ENCODE measurements around the gene ROCK2. TPM values are rescaled to one million over a fixed set of nuclear protein-coding genes. Genes with fewer than 3 reads are reported as not detected.

The ROCK2 gene
- total and polyA plus RNA-seq, 2 donors (not counting 1 experiment from before 2014, with no cell fraction given), result 32.0 to 58.1 TPM

GRCh38 chr2:11142330-11142729 is 202.1 kb downstream of the ROCK2 start:
- Histone ChIP-seq H3K9ac (ENCODE audit: insufficient read depth, low read length) (no peak overlapping the region), H3K27me3 (ENCODE audit: control insufficient read depth, insufficient read depth, low read length) (peaks cover 2% of the 10 kb centered on the region), H4K20me1 (ENCODE audit: control insufficient read depth, extremely low read depth, insufficient read depth, low read length) (no peaks in the 10 kb centered on the region), H3K79me2 (ENCODE audit: control insufficient read depth, insufficient read depth, low read length) (no peaks in the 10 kb centered on the region), H3K4me3 (replicated peaks in 1 of 4; ENCODE audit: control extremely low read depth in 1 of 4, insufficient read depth in 1 of 4, low read depth in 3 of 4, low read length in 4 of 4) (no peak overlapping the region), H2AFZ (ENCODE audit: low read length) (no peak overlapping the region), H3K4me1 (ENCODE audit: control insufficient read depth, extremely low read depth, insufficient read depth, low read length) (no peaks in the 10 kb centered on the region), H3K9me3 (ENCODE audit: control insufficient read depth, insufficient read depth, low read depth, low read length) (no peaks in the 10 kb centered on the region), H3K4me2 (ENCODE audit: extremely low read depth, insufficient read depth, low read length) (no peak overlapping the region), H3K27ac (ENCODE audit: insufficient read depth, low read length) (no peak overlapping the region), H3K36me3 (ENCODE audit: control insufficient read depth, insufficient read depth, low read length) (no peaks in the 10 kb centered on the region)
- no peak for DNase-seq (ENCODE audit: low read depth in 2 of 2)
- TF ChIP-seq, protein P1, sequence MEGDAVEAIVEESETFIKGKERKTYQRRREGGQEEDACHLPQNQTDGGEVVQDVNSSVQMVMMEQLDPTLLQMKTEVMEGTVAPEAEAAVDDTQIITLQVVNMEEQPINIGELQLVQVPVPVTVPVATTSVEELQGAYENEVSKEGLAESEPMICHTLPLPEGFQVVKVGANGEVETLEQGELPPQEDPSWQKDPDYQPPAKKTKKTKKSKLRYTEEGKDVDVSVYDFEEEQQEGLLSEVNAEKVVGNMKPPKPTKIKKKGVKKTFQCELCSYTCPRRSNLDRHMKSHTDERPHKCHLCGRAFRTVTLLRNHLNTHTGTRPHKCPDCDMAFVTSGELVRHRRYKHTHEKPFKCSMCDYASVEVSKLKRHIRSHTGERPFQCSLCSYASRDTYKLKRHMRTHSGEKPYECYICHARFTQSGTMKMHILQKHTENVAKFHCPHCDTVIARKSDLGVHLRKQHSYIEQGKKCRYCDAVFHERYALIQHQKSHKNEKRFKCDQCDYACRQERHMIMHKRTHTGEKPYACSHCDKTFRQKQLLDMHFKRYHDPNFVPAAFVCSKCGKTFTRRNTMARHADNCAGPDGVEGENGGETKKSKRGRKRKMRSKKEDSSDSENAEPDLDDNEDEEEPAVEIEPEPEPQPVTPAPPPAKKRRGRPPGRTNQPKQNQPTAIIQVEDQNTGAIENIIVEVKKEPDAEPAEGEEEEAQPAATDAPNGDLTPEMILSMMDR (conservative IDR thresholded peaks at IDR 0.05 in 1 of 2, IDR thresholded peaks at IDR 0.05 in 1 of 2; ENCODE audit: low read depth in 1 of 2, low read length in 2 of 2), result no peak
- no peak for TF ChIP-seq EZH2 (IDR thresholded peaks at IDR 0.05; ENCODE audit: low read length, missing control alignments)

- TF ChIP-seq, protein P1 (conservative IDR thresholded peaks at IDR 0.05 in 1 of 2, IDR thresholded peaks at IDR 0.05 in 1 of 2; ENCODE audit: low read depth in 1 of 2, low read length in 2 of 2), result no peak
- TF ChIP-seq EZH2 (IDR thresholded peaks at IDR 0.05; ENCODE audit: low read length, missing control alignments), result no peak
- no peak for DNase-seq (ENCODE audit: low read depth in 2 of 2)
- no peak overlapping the region for H3K9ac ChIP-seq (ENCODE audit: insufficient read depth, low read length)
These were observed 203.1 kb downstream of the ROCK2 start for GRCh38 chr2:11141319-11141718.

DNA sequence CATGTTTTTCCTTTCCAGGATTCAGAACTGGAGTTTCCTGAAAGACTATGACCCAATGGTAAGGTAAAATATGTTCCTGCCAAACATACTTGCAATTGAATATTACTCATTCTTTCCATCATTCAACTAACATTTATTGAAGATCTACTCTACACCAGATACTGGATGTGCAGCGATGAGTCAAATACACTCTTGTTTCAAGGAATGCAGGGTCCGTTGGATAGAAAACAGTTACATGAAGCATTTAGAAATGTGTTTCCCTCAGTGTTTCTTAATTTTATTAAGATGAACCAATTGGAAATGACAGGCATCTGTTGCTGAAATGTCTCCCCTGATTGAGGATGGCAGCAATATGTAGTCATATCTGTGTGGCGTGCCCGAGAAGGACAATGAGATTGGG is 203.9 kb downstream of the ROCK2 start:
- no peaks in the 10 kb centered on the region for H3K9me3 ChIP-seq (ENCODE audit: control insufficient read depth, insufficient read depth, low read depth, low read length)
- no peak overlapping the region for H3K27ac ChIP-seq (ENCODE audit: insufficient read depth, low read length)
- peaks cover 2% of the 10 kb centered on the region for H3K27me3 ChIP-seq (ENCODE audit: control insufficient read depth, insufficient read depth, low read length)
- no peaks in the 10 kb centered on the region for H3K36me3 ChIP-seq (ENCODE audit: control insufficient read depth, insufficient read depth, low read length)
- no peak for TF ChIP-seq EZH2 (IDR thresholded peaks at IDR 0.05; ENCODE audit: low read length, missing control alignments)
- TF ChIP-seq, protein P1 (conservative IDR thresholded peaks at IDR 0.05 in 1 of 2, IDR thresholded peaks at IDR 0.05 in 1 of 2; ENCODE audit: low read depth in 1 of 2, low read length in 2 of 2), result no peak
- DNase-seq (ENCODE audit: low read depth in 2 of 2), result peak in 1 of 2 donors; percentile 69
- no peak overlapping the region for H3K9ac ChIP-seq (ENCODE audit: insufficient read depth, low read length)
- H2AFZ ChIP-seq (ENCODE audit: low read length), result no peak overlapping the region
- no peak overlapping the region for H3K4me3 ChIP-seq (replicated peaks in 1 of 4; ENCODE audit: control extremely low read depth in 1 of 4, insufficient read depth in 1 of 4, low read depth in 3 of 4, low read length in 4 of 4)
- H3K4me1 ChIP-seq (ENCODE audit: control insufficient read depth, extremely low read depth, insufficient read depth, low read length), result no peaks in the 10 kb centered on the region
- no peaks in the 10 kb centered on the region for H3K79me2 ChIP-seq (ENCODE audit: control insufficient read depth, insufficient read depth, low read length)
- H3K4me2 ChIP-seq (ENCODE audit: extremely low read depth, insufficient read depth, low read length), result no peak overlapping the region
- no peaks in the 10 kb centered on the region for H4K20me1 ChIP-seq (ENCODE audit: control insufficient read depth, extremely low read depth, insufficient read depth, low read length)

More at GRCh38 chr2:11141319-11141718, 203.1 kb downstream of the ROCK2 start:
- H3K4me3 ChIP-seq (replicated peaks in 1 of 4; ENCODE audit: control extremely low read depth in 1 of 4, insufficient read depth in 1 of 4, low read depth in 3 of 4, low read length in 4 of 4), result no peak overlapping the region
- no peaks in the 10 kb centered on the region for H4K20me1 ChIP-seq (ENCODE audit: control insufficient read depth, extremely low read depth, insufficient read depth, low read length)
- H3K9me3 ChIP-seq (ENCODE audit: control insufficient read depth, insufficient read depth, low read depth, low read length), result no peaks in the 10 kb centered on the region
- no peaks in the 10 kb centered on the region for H3K36me3 ChIP-seq (ENCODE audit: control insufficient read depth, insufficient read depth, low read length)
- H3K27ac ChIP-seq (ENCODE audit: insufficient read depth, low read length), result no peak overlapping the region
- no peaks in the 10 kb centered on the region for H3K4me1 ChIP-seq (ENCODE audit: control insufficient read depth, extremely low read depth, insufficient read depth, low read length)
- no peak overlapping the region for H3K4me2 ChIP-seq (ENCODE audit: extremely low read depth, insufficient read depth, low read length)
- H3K27me3 ChIP-seq (ENCODE audit: control insufficient read depth, insufficient read depth, low read length), result peaks cover 2% of the 10 kb centered on the region
- H3K79me2 ChIP-seq (ENCODE audit: control insufficient read depth, insufficient read depth, low read length), result no peaks in the 10 kb centered on the region
- no peak overlapping the region for H2AFZ ChIP-seq (ENCODE audit: low read length)
